ENCODE measurements around the gene SHH. TPM values are rescaled to one million over a fixed set of nuclear protein-coding genes. Genes with fewer than 3 reads are reported as not detected.

Gene SHH
- total RNA-seq, 1 experiment from 2014 or later = not detected

GRCh38 chr7:155793720-155794119 lies 18.5 kb downstream of the SHH start:
- Histone ChIP-seq H3K36me3 (no peaks in the 10 kb centered on the region), H3K4me3 (no peak overlapping the region), H3K27me3 (replicated peaks) (peaks cover 20% of the 10 kb centered on the region), H3K9me3 (replicated peaks) (no peaks in the 10 kb centered on the region), H3K27ac (no peak overlapping the region), H3K4me1 (replicated peaks) (peaks cover 3% of the 10 kb centered on the region; the same call in 1 of the 2 replicates)
- DNase-seq (ENCODE audit: low read depth in 1 of 2, low spot score in 2 of 2) = no peak

- peaks cover 3% of the 10 kb centered on the region; the same call in 1 of the 2 replicates for H3K4me1 ChIP-seq (replicated peaks)
- no peak overlapping the region for H3K27ac ChIP-seq
- H3K36me3 ChIP-seq = no peaks in the 10 kb centered on the region
- peaks cover 17% of the 10 kb centered on the region for H3K27me3 ChIP-seq (replicated peaks)
- DNase-seq (ENCODE audit: low read depth in 1 of 2, low spot score in 2 of 2) = no peak
- H3K4me3 ChIP-seq = no peak overlapping the region
- H3K9me3 ChIP-seq (replicated peaks) = no peaks in the 10 kb centered on the region
These were observed 19.2 kb downstream of the SHH start for GRCh38 chr7:155792999-155793560.

DNA sequence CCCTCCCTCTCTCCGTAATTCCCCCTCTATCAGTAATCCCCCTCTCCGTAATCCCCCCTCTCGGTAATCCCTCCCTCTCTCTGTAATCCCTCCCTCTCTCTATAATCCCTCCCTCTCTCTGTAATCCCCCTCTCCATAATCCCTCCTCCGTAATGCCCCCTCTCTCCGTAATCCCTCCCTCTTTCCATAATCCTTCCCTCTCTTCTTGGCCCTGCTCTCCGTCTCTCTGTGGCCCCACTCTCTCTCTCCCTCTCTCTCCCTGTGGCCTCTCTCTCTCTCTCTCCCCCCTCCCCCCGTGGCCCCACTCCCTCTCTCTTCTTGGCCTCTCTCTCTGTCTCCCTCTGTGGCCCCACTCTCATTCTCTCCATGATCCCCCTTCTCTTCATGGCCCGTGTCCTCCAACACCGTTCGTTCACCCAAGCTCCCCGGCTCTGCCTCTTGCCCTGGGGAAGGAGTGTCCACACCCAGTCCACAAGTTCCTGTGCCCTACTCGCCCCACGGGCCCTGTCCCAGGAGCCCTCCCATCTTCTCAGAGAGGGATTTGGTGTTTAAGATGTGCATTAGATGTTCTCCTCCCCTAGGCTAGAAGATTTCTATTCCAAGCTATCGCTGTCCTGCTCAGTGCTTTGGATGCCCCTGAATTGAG lies 19.8 kb downstream of the SHH start:
- no peak overlapping the region for H3K4me3 ChIP-seq
- no peaks in the 10 kb centered on the region for H3K9me3 ChIP-seq (replicated peaks)
- H3K27me3 ChIP-seq (replicated peaks) = peaks cover 18% of the 10 kb centered on the region

DNA sequence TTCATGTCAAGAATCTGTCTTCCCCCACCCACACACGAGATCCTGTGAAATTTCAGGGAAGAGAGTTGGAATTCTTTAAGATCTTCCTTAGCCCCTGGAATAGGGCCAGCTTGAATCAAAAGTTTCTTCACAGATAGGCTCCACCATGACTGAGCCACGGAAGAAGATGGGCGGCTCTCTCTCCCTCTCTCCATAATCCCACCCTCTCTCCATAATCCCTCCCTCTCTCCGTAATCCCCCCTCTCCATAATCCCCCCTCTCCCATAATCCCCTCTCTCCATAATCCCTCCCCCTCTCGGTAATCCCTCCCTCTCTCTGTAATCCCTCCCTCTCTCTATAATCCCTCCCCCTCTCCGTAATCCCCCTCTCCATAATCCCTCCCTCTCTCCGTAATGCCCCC lies 20.4 kb downstream of the SHH start:
- DNase-seq (ENCODE audit: low read depth in 1 of 2, low spot score in 2 of 2) = no peak
- H3K36me3 ChIP-seq = no peaks in the 10 kb centered on the region
- H3K27ac ChIP-seq = no peak overlapping the region
- H3K27me3 ChIP-seq (replicated peaks) = peaks cover 21% of the 10 kb centered on the region
- peaks cover 6% of the 10 kb centered on the region; the same call in 1 of the 2 replicates for H3K4me1 ChIP-seq (replicated peaks)
- no peak overlapping the region for H3K4me3 ChIP-seq
- H3K9me3 ChIP-seq (replicated peaks) = 0 out of 2 replicates have a peak, but pooled peaks cover 2% of the 10 kb centered on the region

More for the DNA sequence above, 19.8 kb downstream of the SHH start:
- no peak for DNase-seq (ENCODE audit: low read depth in 1 of 2, low spot score in 2 of 2)
- no peak overlapping the region for H3K27ac ChIP-seq
- peaks cover 3% of the 10 kb centered on the region; the same call in 1 of the 2 replicates for H3K4me1 ChIP-seq (replicated peaks)
- no peaks in the 10 kb centered on the region for H3K36me3 ChIP-seq

DNA sequence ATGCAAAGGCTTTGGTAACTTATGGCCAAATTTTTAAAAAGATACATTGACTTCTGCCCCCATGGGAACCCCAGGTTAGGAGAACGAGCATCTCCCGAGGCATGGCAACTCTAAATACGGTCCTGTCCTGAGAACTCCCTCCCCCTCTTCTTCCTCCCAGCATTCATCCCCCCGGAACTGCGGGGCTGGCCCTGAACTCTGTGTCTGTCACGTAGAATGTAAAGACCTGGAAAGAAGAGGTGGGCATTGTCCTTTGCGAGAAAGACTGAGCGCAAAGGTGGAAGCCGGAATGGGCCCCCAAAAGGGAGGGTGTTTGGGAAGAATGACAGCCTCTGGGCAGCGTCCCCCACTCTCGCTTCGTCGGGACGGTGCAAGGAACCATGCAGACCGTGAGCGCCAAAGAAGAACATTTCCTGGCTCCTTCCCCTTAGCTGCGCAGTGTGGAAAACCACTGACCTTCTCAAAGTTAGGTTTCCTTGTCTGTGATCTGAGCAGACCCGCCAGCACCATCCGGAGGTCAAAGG lies 21.0 kb downstream of the SHH start:
- Histone ChIP-seq H3K27ac (no peak overlapping the region), H3K36me3 (no peaks in the 10 kb centered on the region), H3K27me3 (replicated peaks) (peaks cover 18% of the 10 kb centered on the region), H3K4me3 (no peak overlapping the region), H3K4me1 (replicated peaks) (0 out of 2 replicates have a peak, but pooled peaks cover 4% of the 10 kb centered on the region), H3K9me3 (replicated peaks) (0 out of 2 replicates have a peak, but pooled peaks cover 2% of the 10 kb centered on the region)
- DNase-seq (ENCODE audit: low read depth in 1 of 2, low spot score in 2 of 2) = no peak

DNA sequence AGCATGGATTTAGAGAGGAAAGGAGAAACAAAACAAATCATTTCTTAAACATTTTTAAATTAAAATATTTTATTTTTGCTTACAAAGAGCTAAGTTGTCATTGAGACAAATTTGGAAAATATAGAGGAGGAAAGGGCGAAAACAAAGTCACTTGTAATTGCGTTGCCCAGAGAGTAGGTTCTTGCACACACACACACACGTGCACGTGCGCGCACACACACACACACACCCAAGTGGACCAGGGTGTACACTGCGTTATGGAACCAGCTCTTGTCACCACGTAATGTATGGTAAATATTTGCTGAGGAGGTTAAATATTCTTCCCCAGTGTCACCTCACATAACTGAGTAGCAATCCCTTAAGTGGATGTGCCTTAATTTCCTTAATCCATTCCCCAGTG lies 21.6 kb downstream of the SHH start:
- H3K27ac ChIP-seq = no peak overlapping the region
- 0 out of 2 replicates have a peak, but pooled peaks cover 2% of the 10 kb centered on the region for H3K9me3 ChIP-seq (replicated peaks)
- peaks cover 17% of the 10 kb centered on the region for H3K27me3 ChIP-seq (replicated peaks)
- H3K36me3 ChIP-seq = no peaks in the 10 kb centered on the region
- no peak overlapping the region for H3K4me3 ChIP-seq
- H3K4me1 ChIP-seq (replicated peaks) = peaks cover 4% of the 10 kb centered on the region; the same call in 1 of the 2 replicates
- no peak for DNase-seq (ENCODE audit: low read depth in 1 of 2, low spot score in 2 of 2)

DNA sequence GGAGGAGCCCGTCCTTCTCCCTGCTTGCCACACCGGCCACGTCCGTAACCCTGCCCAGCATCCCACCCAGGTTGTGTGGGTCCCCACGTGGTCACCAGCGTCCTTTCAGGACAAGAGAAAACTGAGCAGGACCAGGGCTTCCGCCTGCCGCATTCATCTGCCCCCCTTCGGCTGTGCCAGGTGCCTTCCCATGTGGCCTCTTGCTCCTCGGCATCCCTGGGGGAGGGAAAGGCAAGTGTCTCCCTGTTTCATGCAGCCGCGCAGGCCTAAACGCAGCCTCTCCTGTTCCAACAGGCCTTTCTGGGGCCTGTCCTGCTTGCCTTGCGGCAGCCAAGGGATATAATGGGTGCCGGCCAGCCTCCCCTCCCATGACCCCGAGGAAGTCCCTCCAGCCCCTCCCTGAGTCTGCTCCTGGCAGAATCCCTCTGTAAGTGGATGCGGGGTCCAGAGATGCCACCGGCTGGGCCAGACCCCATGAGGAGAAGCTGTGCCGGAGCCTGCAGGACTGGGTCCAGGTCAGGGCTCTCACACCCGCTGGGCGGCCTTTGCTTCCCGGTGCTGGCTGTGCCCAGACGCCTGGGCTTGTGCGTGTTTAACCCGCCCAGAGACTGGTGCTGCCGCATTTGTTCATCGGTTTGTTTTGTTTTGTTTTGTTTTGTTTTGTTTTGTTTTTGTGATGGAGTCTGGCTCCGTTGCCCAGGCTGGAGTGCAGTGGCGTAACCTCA lies 23.1 kb downstream of the SHH start:
- no peak overlapping the region for H3K4me3 ChIP-seq
- no peaks in the 10 kb centered on the region for H3K36me3 ChIP-seq
- H3K27ac ChIP-seq = no peak overlapping the region
- H3K4me1 ChIP-seq (replicated peaks) = peaks cover 4% of the 10 kb centered on the region; the same call in 1 of the 2 replicates
- peaks cover 15% of the 10 kb centered on the region; the same call in 1 of the 2 replicates for H3K27me3 ChIP-seq (replicated peaks)
- no peak for DNase-seq (ENCODE audit: low read depth in 1 of 2, low spot score in 2 of 2)
- 0 out of 2 replicates have a peak, but pooled peaks cover 2% of the 10 kb centered on the region for H3K9me3 ChIP-seq (replicated peaks)

GRCh38 chr7:155788616-155789000 lies 23.7 kb downstream of the SHH start:
- no peak overlapping the region for H3K4me3 ChIP-seq
- H3K27ac ChIP-seq = no peak overlapping the region
- no peak for DNase-seq (ENCODE audit: low read depth in 1 of 2, low spot score in 2 of 2)
- 0 out of 2 replicates have a peak, but pooled peaks cover 2% of the 10 kb centered on the region for H3K9me3 ChIP-seq (replicated peaks)
- H3K4me1 ChIP-seq (replicated peaks) = peaks cover 4% of the 10 kb centered on the region; the same call in 1 of the 2 replicates
- peaks cover 15% of the 10 kb centered on the region; the same call in 1 of the 2 replicates for H3K27me3 ChIP-seq (replicated peaks)
- H3K36me3 ChIP-seq = no peaks in the 10 kb centered on the region

- Histone ChIP-seq H3K4me1 (replicated peaks) (peaks cover 4% of the 10 kb centered on the region; the same call in 1 of the 2 replicates), H3K4me3 (no peak overlapping the region), H3K27ac (no peak overlapping the region), H3K27me3 (replicated peaks) (peaks cover 15% of the 10 kb centered on the region; the same call in 1 of the 2 replicates), H3K36me3 (peaks cover 8% of the 10 kb centered on the region; the same call in 1 of the 2 replicates), H3K9me3 (replicated peaks) (0 out of 2 replicates have a peak, but pooled peaks cover 2% of the 10 kb centered on the region)
- no peak for DNase-seq (ENCODE audit: low read depth in 1 of 2, low spot score in 2 of 2)
These were observed 25.0 kb downstream of the SHH start for GRCh38 chr7:155787171-155787851.

DNA sequence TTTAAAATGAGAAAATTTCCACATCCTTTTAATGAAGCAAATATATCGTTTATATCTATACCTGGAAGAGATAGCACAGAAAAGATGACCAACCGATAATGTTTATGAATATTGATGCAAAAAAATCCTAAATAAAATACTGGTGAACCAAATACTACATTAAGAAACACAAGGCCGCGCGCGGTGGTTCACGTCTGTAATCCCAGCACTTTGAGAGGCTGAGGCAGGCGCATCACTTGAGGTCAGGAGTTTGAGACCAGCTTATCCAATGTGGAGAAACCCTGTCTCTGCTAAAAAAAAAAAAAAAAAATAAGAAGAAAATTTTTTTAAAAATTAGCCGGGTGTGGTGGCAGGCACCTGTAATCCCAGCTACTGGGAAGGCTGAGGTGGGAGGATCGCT lies 25.8 kb downstream of the SHH start:
- no peak for DNase-seq (ENCODE audit: low read depth in 1 of 2, low spot score in 2 of 2)
- H3K27me3 ChIP-seq (replicated peaks) = peaks cover 15% of the 10 kb centered on the region; the same call in 1 of the 2 replicates
- H3K4me3 ChIP-seq = no peak overlapping the region
- H3K4me1 ChIP-seq (replicated peaks) = peaks cover 4% of the 10 kb centered on the region; the same call in 1 of the 2 replicates
- H3K27ac ChIP-seq = no peak overlapping the region
- 0 out of 2 replicates have a peak, but pooled peaks cover 2% of the 10 kb centered on the region for H3K9me3 ChIP-seq (replicated peaks)
- peaks cover 12% of the 10 kb centered on the region; the same call in 1 of the 2 replicates for H3K36me3 ChIP-seq

DNA sequence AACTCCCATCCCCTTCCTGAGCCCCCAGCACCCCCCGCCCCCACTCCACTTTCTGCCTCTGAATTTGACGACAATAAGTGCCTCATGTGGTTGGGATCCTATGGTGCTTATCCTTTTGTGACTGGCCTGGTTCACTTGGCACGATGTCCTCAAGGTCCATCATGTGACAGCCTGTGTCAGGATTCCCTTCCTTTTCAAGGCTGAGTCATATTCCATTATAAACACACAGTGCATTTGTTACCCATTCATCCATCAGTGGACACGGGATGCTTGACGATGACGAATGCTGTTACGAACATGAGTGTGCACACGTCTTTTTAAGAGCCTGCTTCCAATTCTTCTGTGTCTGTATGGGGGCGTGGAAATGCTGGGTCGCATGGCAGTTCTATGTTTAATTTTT lies 26.7 kb downstream of the SHH start:
- DNase-seq (ENCODE audit: low read depth in 1 of 2, low spot score in 2 of 2) = peak in 1 of 2 experiments; percentile 34
- peaks cover 4% of the 10 kb centered on the region; the same call in 1 of the 2 replicates for H3K4me1 ChIP-seq (replicated peaks)
- H3K9me3 ChIP-seq (replicated peaks) = 0 out of 2 replicates have a peak, but pooled peaks cover 2% of the 10 kb centered on the region
- H3K4me3 ChIP-seq = no peak overlapping the region
- H3K36me3 ChIP-seq = peaks cover 17% of the 10 kb centered on the region; the same call in 1 of the 2 replicates
- H3K27ac ChIP-seq = no peak overlapping the region
- peaks cover 15% of the 10 kb centered on the region; the same call in 1 of the 2 replicates for H3K27me3 ChIP-seq (replicated peaks)

DNA sequence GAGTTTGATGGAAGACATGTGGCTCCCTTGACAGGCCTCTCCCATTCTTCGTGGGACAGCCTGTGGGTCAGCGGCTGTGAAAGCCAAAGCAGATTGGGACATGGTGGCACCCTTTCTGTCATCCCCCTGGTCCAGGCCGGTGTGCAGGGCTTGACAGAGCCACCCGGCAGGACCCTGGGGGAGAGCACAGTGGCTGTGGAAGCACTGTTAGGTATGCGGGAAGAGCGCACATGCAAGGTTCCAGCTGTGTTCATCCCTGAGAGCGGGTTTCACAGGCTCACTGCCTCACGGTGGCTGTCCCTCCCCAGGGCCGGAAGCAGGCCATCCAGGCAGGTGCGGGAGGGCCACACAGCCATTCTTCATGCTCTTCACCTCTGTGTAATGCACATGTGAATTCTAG lies 29.8 kb downstream of the SHH start:
- no peak overlapping the region for H3K4me3 ChIP-seq
- no peak overlapping the region for H3K27ac ChIP-seq
- no peak for DNase-seq (ENCODE audit: low read depth in 1 of 2, low spot score in 2 of 2)
- peaks cover 4% of the 10 kb centered on the region; the same call in 1 of the 2 replicates for H3K4me1 ChIP-seq (replicated peaks)
- peaks cover 12% of the 10 kb centered on the region; the same call in 1 of the 2 replicates for H3K27me3 ChIP-seq (replicated peaks)
- H3K9me3 ChIP-seq (replicated peaks) = 0 out of 2 replicates have a peak, but pooled peaks cover 2% of the 10 kb centered on the region
- peaks cover 37% of the 10 kb centered on the region for H3K36me3 ChIP-seq

DNA sequence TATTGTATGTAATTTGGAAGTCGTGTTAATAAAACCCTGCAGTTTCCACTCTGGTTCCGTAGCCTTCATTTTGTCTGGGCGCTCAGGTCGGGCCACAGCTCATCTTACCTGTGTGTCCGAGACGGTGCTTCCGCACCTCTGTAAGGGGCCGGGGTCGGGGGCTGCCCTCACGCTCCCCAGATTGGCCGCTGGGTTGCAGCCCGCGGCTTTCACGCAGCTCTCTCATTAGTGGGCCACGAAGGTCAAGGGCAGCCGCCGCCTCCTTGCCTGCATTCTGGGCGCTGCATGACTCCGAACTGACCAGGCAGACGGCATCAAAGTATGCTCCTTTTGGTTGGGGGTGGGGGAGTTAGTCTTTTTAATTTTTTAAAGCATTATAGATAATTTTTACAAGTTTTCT lies 30.8 kb downstream of the SHH start:
- peaks cover 46% of the 10 kb centered on the region for H3K36me3 ChIP-seq
- no peaks in the 10 kb centered on the region for H3K9me3 ChIP-seq (replicated peaks)
- H3K27me3 ChIP-seq (replicated peaks) = 0 out of 2 replicates have a peak, but pooled peaks cover 6% of the 10 kb centered on the region
- H3K4me1 ChIP-seq (replicated peaks) = no peaks in the 10 kb centered on the region; the same call in 1 of the 2 replicates
- H3K4me3 ChIP-seq = no peak overlapping the region
- no peak overlapping the region for H3K27ac ChIP-seq
- no peak for DNase-seq (ENCODE audit: low read depth in 1 of 2, low spot score in 2 of 2)
